Measurements from ENCODE around the gene ARHGAP26.
A peak's percentile ranks its signal among the peaks of the same experiment; 100 is the strongest.
"Not testable (repeated sequence)": the region's sequence is repeated elsewhere in the genome, so short reads cannot be mapped to it uniquely, and the experiment has no call there.

The ARHGAP26 gene

DNA sequence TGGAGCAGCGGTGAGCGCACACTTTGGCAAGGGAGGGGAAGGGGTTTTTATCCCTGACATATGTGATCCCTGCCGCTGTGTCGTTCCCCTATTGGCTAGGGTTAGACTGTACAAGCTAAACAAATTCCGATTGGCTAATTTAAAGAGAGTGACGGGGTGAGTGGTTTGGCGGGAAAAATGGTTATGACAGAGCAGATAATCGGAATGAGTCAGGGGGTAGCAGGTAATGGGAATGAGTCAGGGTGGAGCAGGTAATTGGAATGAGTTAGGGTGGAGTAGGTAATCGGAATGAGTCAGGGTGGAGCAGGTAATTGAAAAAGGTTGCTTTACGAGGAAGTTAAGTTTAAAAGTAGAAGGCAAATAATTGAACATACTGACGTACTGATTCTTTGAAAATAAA is 318.5 kb downstream of the ARHGAP26 start:
- DNase-seq (ENCODE audit: low spot score) = not testable (repeated sequence)

DNA sequence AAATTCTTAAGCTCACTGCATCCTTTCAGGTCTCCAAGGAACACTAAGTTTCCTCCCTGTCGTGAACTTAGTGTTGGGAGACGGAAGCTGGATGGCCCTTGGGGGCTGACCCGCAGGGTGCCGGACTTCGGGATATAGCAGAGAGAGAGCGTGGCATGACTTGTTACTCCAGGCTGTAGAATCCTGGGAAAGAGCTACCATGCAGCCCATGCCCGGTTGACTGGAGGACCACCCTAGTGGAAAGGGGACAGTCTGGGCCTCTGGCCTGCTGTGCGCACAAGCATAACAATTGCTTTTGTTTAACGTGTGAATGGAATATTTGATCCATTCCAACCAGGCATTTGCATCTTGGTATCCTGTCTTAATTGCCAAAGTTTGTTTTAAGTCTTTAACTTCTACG is 319.9 kb downstream of the ARHGAP26 start:
- not testable (repeated sequence) for DNase-seq (ENCODE audit: low spot score)

GRCh38 chr5:143092711-143093451 is 322.7 kb downstream of the ARHGAP26 start:
- DNase-seq (ENCODE audit: low spot score) = not testable (repeated sequence)

GRCh38 chr5:143093452-143094086 is 323.4 kb downstream of the ARHGAP26 start:
- DNase-seq (ENCODE audit: low spot score) = no peak

DNA sequence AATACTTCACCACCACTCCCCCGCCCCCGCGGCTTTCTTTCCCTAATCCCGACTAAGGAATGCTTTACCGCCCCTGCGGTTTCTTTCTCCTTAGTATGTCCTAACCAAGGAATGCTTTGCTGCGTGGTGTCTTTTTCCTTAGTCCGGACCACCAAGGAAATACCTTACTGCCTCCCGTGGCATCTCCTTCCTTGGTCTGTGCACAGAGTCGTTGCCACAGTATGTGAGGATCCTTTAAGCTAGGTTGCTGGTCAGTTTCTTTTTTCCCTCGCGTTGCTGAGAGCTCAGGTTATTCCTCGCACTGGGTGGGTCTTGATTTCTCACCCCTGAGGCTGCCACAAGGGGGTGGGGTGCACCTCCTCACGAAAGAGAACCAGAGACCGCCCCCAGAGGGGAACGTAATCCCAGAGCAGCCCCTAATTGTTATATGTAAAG is 323.9 kb downstream of the ARHGAP26 start:
- DNase-seq (ENCODE audit: low spot score) = no peak

DNA sequence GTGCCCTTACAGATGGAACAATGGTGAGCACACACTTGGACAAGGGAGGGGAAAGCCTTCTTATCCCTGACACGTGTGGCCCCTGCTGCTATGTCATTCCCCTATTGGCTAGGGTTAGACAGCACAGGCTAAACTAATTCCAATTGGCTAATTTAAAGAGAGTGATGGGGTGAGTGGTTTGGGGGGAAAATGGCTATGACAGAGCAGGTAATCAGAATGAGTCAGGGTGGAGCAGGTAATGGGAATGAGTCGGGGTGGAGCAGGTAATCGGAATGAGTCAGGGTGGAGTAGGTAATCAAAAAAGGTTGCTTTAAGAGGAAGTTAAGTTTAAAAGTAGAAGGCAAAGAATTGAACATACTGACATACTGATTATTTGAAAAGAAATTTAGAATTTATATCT is 324.4 kb downstream of the ARHGAP26 start:
- DNase-seq (ENCODE audit: low spot score) = not testable (repeated sequence)

GRCh38 chr5:143101121-143101520 is 330.9 kb downstream of the ARHGAP26 start:
- DNase-seq (ENCODE audit: low spot score) = no peak

DNA sequence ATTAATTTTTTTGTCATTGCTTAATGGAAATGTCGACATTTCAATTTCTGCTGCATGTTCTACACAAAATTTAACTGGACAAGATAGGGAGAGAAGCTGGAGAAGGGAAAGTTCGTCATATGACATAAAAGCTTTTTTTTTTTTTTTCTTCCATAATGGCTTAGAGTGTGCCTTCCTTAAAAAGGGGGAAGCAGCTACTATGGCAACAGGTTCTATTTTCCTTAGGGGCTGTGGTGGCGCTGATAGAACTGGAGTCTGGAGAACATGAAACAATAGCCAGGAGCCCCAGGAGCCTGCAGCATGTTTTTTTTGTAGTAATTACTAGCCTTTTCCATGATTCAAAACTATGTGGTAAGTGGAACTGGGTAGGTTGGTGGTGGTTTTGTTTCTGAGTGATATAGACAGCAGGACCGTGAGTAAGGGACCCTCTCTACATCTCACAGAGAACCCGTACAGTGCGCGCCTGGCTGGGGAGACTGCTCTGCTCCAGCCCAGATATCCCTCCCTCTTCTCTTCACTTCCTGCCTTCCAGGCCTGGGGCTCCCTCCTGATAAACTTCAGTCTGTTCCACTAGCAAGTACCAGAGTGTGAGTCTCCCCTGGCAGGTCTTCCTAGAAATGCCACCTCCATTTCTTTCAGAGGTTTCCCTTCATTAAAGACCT is 331.7 kb downstream of the ARHGAP26 start:
- DNase-seq (ENCODE audit: low spot score) = no peak

GRCh38 chr5:143102411-143102810 is 332.2 kb downstream of the ARHGAP26 start:
- no peak for DNase-seq (ENCODE audit: low spot score)

- no peak for DNase-seq (ENCODE audit: low spot score)
These were observed 335.2 kb downstream of the ARHGAP26 start for GRCh38 chr5:143105216-143105905.

DNA sequence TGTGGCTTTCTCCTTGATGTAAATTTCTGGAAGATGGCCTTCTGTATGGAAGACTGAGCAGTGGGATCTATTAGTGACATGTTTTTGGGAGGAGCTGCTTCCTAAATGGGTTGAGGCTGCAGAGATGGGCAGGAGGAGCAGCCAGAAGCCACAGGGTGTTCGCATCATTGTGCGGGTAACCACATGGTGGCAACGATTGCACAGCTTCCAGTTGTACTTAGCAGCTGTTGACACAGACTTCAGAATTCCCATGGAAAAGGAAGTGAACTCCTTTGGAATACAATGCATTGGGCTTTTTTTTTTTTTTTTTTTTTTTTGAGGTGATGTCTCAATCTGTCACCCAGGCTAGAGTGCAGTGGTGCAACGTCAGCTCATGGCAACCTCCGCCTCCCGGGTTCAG is 336.0 kb downstream of the ARHGAP26 start:
- no peak for DNase-seq (ENCODE audit: low spot score)

GRCh38 chr5:143108498-143109128 is 338.4 kb downstream of the ARHGAP26 start:
- no peak for DNase-seq (ENCODE audit: low spot score)

- DNase-seq (ENCODE audit: low spot score) = no peak
These were observed 340.4 kb downstream of the ARHGAP26 start for GRCh38 chr5:143110591-143110990.

DNA sequence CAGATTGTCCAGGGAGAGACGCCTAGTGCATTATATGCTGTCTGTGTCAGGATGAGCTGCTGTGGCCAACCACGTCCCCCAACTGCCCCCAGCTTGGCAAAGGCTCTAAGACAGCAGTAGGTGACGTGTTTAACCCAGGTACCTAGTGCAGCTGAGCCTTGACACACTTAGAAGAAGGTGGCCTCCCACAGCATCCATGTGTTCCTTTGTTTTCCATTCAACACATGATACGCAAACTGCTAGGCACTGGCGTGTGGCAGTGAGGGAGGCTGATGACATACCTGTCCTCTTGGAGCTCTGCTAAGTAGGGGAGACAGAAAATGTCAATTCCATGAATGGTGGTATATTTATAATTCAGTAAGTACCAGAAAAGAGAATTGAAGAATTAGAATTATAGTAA is 341.6 kb downstream of the ARHGAP26 start:
- DNase-seq (ENCODE audit: low spot score) = no peak

GRCh38 chr5:143113461-143113860 is 343.3 kb downstream of the ARHGAP26 start:
- peak; percentile 35 for DNase-seq (ENCODE audit: low spot score)

DNA sequence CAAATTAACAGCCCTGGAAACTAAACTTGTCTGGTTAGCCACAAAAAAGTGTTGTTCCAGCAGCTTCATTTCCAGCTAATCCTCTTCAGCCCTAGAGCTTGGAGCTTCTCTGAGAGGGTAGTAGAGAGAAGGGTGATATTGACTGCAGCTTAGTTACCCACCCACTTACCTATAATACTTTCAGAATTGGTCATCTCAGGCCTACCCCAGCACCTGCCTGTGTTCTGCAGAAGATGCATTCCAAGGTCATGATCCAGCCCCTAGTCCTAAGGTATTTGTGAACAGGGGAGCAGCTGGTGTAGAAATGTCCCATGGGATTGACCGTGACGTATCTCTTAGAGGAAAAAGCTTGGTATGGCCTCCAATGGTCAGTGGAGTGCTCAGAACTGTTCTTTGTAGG is 344.3 kb downstream of the ARHGAP26 start:
- DNase-seq (ENCODE audit: low spot score) = no peak

- DNase-seq (ENCODE audit: low spot score) = no peak
These were observed 345.2 kb downstream of the ARHGAP26 start for GRCh38 chr5:143115381-143115780.

GRCh38 chr5:143116814-143117213 is 346.6 kb downstream of the ARHGAP26 start:
- DNase-seq (ENCODE audit: low spot score) = no peak

DNA sequence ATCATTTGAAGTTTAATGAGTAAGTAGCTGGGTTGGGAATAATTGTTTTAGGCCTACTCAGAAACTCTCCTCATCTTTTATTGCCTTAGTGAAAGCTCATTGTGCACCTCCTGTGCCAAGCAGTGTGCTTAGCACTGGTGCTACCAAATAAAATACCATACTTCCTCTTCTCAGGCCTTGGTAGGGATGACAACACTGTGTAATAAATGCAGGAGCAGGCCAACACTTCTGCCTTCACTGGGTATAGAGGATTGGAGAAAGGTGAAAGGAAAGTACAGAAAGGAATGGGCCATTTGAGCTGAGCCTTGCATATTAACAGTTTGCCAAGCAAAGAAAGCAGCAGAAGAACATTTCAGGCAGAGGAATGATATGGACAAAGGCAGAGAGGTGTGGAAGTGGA is 347.6 kb downstream of the ARHGAP26 start:
- no peak for DNase-seq (ENCODE audit: low spot score)

DNA sequence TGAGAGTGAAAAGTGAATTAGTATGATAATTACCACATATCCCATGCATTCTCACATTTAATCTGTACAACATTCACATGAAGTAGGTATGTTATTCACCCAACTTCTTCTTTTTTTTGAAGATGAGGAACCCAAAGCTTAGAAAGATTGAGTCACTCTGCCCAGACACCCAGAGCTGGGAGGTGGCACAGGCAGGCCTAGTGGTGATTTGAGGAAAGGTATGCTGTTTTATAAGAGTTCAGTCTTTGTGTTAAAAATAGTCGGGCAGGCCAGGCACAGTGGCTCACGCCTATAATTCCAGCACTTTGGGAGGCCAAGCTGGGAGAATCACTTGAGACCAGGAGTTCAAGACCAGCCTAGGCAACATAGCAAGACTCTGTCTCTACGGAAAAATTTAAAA is 348.0 kb downstream of the ARHGAP26 start:
- DNase-seq (ENCODE audit: low spot score) = peak; percentile 24

- DNase-seq (ENCODE audit: low spot score) = not testable (repeated sequence)
These were observed 348.6 kb downstream of the ARHGAP26 start for GRCh38 chr5:143118818-143119217.

GRCh38 chr5:143119291-143119769 is 349.2 kb downstream of the ARHGAP26 start:
- DNase-seq (ENCODE audit: low spot score) = no peak

Measured in germinal center (tissue), 1 donor.